GM21381 (cell line): ENCODE measurements around the gene FRMD4A.

Source experiments
- ATAC-seq: cut with Tn5 transposase; IDR thresholded peaks from one replicate; pipeline ENCODE4 v1.9.1; 2021; ENCODE audit warnings: mild to moderate bottlenecking, moderate library complexity; ENCODE audit not compliant: unreplicated experiment

The FRMD4A gene

DNA sequence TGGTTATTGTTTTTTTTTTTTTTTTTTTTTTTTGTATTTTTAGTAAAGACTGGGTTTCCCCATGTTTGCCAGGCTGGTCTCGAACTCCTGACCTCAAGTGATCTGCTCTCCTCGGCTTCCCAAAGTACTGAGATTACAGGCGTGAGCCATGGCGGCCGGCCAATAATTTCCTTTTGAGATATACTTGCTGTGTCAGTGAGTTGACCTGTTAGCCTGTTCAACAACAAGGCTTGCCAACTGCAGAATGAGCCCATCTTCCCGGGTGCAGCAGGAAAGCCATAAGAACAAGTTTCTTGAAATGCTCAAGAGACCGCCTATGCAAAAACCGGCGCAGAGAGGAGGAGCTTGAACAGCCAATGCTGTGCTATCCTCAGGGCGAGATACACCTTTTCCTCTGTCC, 631.5 kb downstream of the FRMD4A start:
- no peak for ATAC-seq

DNA sequence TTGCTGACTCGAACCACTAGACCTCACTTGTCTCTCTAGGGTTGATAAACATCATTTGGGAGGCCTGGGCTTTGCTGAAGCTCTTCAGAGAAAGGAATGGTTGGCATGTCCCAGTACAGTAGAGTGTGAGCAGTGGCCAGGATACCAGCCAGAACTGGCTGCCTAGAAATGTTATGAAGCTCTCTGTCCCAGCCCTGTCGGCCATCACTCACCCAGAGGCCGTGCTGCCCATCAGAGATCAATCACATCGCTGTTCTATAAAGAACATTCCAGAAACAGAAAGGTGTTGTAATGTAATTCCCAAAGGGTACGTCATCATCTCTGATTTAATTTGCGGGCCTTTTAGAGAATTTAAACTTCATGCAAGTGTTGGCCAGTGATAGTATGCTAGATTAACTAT, 632.5 kb downstream of the FRMD4A start:
- no peak for ATAC-seq

DNA sequence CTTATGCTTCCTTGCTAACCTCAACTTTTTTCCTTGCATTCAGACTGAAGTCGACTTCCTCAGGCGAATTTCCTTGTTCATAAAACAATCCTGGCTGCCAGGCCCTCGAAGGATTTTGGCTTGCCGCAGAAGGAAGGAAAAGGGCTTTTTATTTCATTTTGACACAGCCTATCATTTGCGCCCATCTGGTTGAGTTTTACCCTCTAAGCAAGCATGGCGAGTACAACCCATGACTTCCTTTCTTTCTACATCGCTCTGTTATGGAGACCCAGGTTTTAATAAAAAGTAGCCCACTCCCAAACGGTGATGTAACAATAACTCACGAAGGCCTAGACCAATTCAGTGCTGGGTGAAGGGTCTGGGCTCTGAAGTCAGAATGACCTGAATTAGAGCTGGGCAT, 634.7 kb downstream of the FRMD4A start:
- no peak for ATAC-seq

DNA sequence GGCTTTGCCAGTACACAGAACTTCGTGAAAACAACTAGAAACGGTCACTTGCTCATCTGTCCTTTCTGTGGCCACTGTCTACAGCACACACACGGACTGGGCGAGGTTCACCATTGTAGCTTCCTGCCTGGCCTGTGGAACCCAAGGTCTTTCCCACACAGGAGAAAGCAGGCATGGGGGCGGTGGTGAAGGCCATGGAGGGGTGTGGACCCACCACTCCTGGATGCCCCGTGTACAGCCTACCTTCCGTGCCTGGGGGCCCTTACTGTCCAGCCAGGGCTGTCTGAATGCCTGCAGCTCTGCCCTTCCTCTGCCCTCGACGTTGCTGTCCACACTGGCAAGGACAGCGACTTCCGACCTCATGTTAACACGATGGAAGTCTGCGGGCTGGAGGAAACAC, 635.1 kb downstream of the FRMD4A start:
- no peak for ATAC-seq

DNA sequence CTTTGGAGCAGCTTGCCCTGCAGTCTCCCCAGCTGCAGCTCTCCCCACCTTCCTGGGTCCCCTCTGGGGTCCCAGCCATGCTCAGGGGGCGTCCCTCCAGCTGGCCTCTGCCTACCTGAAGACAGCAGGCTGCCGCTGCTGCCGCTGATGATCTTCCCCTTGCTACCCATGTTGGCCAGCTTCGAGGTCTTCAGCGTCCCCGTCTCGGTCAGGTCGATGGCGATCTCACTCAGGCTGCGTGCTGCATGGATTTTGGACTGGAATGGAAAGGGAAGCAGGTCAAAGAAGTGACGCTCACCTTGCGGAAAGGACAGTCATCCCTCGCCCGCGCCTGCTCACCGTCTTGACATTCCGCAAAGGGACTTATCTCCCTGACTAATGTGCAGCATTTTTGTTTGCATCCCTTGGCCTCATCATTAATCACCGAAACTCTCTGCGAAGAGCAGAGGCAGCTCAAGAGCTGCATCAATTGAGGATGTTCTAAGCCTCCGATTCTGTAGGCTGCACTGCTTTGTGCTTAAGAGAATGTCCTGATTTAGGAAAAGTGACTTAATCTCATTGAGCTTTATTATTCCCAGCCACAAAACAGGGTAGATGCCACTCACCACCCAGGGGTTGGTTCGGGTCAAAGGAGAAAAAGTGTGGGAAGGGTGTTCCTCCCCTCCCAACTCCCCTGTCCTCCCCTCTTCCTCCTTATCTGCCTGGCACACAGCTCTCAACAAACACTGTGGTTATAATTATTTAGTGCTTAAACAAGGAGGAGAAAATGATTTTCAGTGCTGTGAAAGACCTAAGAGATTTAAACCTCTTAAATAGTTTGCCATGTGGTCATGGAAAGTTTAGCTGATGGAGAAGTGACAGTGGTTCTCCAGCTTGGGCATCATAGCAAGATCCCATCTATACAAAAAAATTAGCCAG, 636.7 kb downstream of the FRMD4A start:
- ATAC-seq: no peak

DNA sequence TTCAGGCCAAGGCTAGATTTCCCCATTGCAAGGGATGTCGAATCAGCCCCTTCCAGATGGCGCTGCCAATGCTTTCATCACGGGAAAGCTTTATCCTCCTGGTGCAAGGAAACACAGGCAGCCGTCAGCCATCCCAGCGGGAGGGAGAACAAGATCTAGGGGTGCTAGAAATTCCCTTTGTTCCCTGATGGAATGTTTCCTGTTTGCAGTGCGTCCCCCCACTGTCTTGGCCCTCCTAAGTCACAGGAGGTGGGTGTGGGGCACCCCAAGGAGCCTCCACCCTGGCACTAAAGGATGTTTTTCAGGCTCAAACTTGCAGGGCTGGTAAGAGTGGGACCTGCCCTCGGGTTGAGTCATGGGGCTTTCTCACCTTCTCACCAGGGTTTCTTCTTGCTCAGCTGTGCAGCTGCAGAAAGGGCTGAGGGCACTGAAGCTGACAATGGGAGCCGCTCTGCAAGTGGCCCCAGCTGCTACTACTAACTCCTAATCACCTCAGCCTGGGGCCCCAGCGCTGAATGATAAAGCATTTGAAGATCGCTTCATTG, 640.4 kb downstream of the FRMD4A start:
- no peak for ATAC-seq

DNA sequence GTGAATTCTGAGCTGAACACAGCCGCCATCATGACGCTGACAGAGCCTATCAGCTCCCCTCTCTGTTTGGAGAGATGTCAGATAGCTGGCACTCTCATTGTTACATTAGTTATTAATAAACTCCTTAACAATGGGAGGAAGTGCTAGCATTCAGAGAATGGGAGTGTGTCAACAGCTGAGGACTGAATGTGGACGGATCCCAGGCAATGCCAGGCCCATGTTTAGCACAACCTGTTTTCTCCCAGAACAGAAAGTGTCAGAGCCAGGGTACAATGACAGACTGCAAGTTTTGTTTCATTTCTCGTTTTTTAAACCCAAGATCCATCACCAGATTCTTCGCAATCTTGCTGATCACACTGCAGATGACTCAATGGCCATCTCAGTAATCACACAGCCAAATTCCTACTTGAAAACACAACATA, 644.4 kb downstream of the FRMD4A start:
- ATAC-seq: no peak

DNA sequence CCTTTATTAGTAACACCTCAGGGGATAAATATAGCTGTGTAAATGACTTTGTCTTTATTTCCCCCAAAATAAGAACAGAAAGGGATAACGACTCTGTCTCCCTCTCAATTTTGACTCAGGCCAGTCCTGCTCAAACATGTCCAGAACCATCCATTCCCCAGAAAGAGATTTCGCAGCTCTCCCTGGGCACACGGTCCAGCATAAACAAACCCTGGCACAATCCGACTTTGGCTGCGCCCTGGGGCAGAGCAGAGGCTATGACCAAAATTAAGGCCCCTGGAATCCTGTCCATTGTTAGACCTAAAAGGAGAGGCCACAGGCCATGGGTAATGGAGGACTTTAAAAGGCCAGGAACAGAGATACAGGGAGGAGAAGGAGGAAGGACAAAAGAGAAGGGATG, 644.8 kb downstream of the FRMD4A start:
- ATAC-seq: no peak

DNA sequence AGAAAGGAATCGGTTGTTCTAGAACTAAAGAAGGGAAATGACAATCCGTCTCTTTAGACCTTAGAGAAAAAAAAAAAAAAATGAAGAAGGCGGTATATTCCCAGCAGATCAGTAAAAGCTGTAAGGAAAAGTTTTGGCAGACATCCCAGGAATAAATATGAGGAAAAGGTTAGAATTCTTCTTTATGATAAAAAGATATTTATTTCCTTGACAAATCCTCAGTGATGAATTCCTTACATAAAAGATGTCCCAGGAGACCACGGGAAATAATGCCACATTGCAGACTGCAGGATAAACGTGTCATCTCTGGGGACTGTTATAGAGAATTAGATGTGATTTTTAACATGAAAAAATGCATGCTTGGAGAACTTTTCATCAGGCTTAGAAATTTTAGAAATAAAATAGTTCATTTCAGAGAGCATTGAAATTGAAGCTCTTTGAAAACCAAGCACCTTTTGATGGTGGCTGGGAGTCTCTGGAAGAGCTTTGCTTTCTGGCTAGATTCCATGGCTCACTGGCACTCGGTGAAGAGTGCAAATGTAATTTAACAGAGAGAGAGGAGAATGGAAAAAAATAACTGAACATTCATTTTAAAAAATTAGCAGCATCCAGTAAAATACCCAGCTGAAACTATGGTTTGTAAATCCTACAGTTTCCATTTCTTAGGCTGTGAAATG, 645.8 kb downstream of the FRMD4A start:
- no peak for ATAC-seq

DNA sequence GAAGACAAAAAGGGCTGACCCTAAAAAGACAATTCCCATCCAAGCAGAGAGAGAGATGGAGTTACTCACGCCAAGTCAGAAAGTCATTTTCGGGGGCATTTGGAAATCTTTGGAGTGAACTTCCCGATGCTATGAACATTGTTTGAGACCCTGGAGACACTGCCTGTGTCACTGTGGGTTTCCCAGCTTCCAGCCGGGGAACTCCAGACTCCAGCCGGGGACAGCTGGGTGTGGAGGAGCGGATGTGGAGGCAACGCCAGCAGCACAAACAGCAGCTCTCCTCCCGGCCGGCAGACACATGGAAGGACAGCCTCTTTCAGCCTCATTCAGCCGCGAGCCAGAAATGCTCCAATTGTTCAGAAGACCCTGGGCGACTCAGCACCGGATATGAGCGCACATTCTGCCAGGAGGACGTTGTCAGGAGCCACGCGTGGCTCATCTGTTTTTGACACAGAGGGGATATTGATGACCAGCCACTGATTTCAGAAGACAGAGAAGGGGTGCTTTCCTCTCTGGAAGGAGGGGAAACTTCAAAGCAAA, 646.4 kb downstream of the FRMD4A start:
- no peak for ATAC-seq

DNA sequence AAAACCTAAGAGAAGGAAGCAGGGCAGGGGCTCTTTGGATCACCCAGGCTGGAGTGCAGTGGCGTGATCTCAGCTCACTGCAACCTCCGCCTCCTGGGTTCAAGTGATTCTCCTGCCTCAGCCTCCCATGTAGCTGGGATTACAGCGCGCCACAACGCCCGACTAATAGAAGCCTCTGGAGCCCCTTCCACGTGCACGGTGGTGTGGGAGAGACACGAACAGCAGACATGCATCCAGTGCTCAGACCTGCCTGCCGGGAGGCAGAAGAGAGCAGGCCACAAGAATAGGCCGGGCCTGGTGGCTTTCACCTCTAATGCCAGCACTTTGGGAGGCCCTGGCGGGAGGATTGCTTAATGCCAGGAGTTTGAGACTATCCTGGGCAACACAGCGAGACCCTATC, 647.7 kb downstream of the FRMD4A start:
- ATAC-seq: no peak

DNA sequence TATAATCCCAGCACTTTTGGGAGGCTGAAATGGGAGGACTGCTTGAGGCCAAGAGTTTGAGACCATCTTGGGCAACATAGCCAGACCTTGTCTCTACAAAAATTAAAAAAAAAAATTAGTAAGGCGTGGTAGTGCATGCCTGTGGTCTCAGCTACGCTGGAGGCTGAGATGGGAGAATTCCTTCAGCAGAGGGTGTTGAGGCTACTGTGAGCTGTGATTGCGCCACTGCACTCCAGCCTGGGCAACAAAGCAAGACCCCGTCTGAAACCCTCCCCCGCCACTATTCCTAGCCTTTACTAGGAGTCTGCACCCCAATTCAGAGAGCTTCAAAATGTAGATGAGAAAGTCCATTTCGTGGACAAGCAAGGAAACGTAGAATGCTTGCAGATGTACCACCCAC, 648.8 kb downstream of the FRMD4A start:
- ATAC-seq: no peak

DNA sequence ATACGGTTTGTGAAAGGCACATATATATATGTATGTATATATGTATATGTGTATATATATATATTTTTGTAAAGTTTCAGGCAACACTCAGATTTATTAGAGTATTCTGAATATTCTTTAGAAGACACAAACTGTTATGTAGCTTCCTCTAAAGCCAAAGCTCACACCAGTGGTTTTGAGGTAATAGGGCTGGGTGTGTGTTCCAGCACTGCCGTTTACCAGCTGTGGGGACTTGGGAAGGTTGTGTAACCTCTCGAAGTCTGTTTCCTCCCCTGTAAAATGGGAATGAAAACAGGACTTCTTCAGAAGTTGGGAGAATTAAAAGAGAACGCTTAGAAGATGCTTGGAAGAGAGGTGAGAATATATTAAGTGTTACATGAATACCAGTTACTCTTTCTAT, 649.2 kb downstream of the FRMD4A start:
- ATAC-seq: no peak

DNA sequence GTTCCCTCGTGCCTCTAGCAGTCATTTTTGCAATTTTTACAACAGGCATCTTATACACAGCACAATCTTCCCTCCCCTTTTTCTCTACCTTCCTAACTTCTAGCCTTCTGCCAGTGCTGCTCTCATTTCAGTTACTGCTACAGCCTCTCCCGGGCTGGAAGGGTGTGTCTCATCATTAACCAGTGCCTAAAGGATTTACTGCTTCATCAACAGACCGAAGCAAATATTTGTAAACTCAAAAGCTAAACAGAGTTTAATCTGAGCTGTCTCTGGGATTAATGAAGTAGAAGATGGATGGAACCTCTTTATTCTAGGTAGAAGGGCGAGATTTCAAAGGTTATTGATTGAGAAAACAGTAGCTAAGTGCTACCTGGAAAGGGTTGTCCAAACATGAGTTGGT, 649.6 kb downstream of the FRMD4A start:
- ATAC-seq: no peak

DNA sequence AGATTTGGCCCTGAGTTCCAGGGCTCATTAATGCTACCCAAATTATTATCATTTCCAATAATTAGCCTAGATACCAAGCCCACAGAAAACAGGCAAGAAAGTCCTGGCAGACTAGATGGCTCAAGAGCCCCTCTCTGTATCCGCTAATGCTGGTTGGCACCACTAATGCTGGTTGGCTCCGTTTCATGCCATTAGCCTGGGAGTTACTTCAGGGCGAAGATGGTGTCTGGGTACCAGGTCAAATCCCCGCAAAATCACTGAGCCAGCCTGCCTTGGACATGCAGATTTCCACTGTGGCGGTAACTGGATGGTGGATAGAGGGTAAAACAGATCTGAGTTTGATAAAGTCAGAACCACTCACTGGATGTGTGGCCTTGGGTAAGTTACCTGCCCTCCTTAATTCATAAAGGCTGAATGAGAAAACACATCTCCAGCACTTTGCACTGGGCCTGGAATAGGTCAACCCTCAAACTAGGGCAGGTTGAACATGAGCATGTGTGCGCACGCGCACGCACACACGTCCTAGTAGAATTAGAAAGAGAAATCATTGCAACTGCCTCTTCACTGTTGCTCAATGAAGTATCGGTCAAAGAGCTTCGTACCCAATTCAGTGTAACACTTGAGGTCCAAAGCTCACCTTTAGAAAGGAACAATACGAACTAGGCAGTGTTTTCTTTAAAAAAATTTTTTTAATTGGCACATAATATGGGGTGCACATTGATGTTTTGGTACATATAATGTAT, 652.5 kb downstream of the FRMD4A start:
- no peak for ATAC-seq

DNA sequence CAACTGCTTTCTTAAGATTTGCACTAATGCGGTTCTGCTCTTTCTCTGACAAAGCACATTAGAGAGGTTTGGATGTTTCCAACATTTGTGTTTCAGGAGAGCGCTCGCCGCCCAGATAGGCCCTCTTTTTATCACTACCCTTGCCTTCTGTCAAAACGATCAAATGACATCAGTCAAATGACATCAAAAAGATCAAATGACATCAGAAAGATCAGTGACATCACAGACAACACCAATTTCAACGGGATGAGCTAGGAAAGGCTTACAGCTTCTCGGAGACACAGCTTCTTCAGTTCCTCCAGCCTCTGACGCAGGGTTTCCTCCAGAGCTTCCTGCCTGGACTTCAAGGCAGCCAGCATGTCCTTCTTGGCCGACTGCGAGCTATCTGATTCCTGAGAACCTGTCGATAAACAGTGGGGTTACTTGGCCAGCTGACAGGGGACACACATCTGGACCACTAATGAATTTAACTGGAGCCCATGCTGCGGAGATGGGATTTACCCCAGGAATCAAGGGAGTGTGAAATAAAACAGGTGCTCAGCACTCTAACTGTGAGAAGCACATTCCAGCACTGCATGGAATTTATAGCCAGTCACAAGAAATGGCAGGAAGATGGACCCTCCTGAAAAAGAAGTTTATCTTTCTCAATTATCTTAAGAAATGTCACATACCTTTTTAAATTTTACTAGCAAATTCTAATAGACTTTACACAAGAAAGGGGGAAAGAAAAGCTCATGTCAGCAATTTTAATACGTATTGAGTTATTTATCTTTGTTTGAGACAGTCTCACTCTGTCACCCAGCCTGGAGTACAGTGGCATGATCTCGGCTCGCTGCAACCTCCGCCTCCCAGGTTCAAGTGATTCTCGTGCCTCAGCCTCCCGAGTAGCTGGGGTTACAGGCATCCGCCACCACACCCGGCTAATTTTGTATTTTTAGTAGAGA, 655.8 kb downstream of the FRMD4A start:
- no peak for ATAC-seq

DNA sequence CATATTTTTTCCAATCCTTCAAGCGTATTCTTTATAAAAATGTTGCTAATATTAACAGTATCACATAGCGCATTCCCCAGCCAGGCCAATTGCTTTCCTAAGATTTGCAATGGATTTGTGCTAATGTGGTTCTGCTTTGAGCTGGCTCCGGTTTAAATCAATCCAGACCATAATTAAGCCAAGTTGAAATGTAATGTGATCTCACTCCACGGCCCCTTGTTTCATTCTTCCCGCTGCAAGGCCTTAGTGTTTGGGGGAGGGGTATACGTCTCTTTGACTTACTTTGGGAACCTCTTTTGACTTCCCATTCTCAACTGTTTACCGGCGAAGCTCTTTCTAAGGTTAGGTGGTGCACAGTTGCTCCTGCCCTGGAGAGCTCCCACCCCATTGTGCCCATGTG, 657.6 kb downstream of the FRMD4A start:
- ATAC-seq: no peak

DNA sequence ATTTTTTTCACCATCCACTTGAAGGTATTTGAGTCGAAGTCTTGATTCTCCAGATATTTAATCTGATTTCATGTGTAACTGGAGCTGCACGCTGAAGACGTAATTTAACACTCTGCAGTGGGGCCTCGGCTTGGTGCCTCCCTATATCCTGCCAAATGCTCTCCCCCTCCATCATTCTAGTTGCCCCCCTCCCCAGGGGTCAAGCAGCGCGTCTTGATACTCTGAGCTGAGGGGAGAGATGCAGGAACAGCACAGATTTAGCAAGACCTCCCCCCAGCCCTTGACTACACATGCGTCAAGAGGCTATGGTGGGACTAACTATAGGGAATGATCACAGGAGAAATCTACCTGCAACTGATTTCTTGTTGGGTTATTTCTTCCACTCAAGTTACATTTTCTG, 658.2 kb downstream of the FRMD4A start:
- ATAC-seq: no peak

DNA sequence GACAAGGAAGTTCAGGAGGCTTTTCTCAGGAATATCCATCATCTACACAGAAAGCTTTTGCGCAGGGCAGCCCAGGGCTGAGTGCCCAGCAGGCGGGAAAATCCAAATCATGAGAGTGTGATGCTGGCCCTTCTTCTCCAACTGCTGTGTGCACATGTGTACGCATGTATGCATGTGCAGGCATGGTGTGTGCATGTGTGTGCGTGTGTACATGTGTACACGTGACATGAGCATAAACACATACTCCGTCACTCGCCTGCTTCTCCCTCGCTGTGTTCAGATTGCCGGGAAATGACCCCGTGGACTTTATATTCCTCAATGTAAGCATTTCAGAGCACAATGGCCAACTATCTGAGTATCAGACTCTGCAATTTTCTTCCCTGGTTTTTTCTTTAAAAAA, 658.8 kb downstream of the FRMD4A start:
- ATAC-seq: no peak

DNA sequence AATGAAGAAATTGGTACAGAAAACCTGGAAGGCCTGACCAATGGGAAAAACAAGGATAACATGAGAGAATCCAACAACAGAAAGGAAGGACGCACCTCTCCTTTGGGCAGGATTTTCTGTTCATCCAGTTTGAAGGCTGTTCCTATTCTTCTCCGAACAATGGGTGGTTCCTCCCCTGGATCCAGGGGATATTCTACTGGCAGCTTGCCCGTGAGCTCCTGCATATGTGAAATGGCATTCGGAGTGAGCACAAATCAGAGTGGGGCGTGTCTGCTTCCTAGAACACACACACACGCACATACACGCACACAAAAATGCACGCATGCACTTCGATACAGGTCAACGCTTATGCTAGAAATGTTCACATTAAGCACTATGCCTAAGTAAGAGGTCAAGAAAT, 660.4 kb downstream of the FRMD4A start:
- ATAC-seq: no peak
